Activated CD4-positive, alpha-beta T cell treated with anti-CD3 and anti-CD28 coated beads, Interleukin-2, amount 50 U/mL, for 4 hours (primary cell): ENCODE results near the gene IDH3B.

Experiments used
- DNase-seq, 2 experiments: peaks; one replicate each; pipeline ENCODE4 v3.0.0-alpha.2; 2020

Gene IDH3B

GRCh38 chr20:2610941-2611720 is 52.9 kb downstream of the IDH3B start:
- DNase-seq = no peak

- DNase-seq = no peak
Observed at GRCh38 chr20:2610326-2610725, 53.7 kb downstream of the IDH3B start.
